Astrocyte (in vitro differentiated cells and primary cell): ENCODE results near the gene NOTCH2. TPM values are rescaled to one million over a fixed set of nuclear protein-coding genes. Genes with fewer than 3 reads are reported as not detected.
"Not testable (repeated sequence)": the region's sequence is repeated elsewhere in the genome, so short reads cannot be mapped to it uniquely, and the experiment has no call there.

ENCODE experiments used
- DNase-seq: peaks from one replicate; pipeline ENCODE4 v3.0.0-alpha.2; 2010; ENCODE audit warnings: low read depth
- FAIRE-seq: peaks from 2 replicates; lab custom pipeline; 2011; peaks lifted over from hg19 to GRCh38; lab: Jason Lieb, UNC
- H2AFZ ChIP-seq: 2 replicates; pipeline ENCODE4 v1.6.0; 2012; ENCODE audit warnings: low read depth, low read length, inconsistent platforms
- H3K27ac ChIP-seq: 2 replicates; pipeline ENCODE4 v1.5.1; 2011; ENCODE audit warnings: low read depth, low read length, inconsistent platforms
- H3K27me3 ChIP-seq: 2 replicates; pipeline ENCODE4 v1.6.0; 2011; ENCODE audit warnings: low read length, inconsistent platforms; ENCODE audit not compliant: insufficient read depth
- H3K36me3 ChIP-seq: 2 replicates; pipeline ENCODE4 v1.5.1; 2011; ENCODE audit warnings: low read length, inconsistent platforms; ENCODE audit not compliant: insufficient read depth
- H3K4me1 ChIP-seq: 2 replicates; pipeline ENCODE4 v1.5.1; 2011; ENCODE audit warnings: low read length, inconsistent platforms; ENCODE audit not compliant: insufficient read depth
- H3K4me2 ChIP-seq: 2 replicates; pipeline ENCODE4 v1.6.0; 2012; ENCODE audit warnings: low read length, inconsistent platforms
- H3K4me3 ChIP-seq: 2 replicates; pipeline ENCODE4 v1.5.1; 2011; ENCODE audit warnings: low read depth, mild to moderate bottlenecking, low read length, inconsistent platforms; ENCODE audit not compliant: insufficient read depth
- H3K79me2 ChIP-seq: 2 replicates; pipeline ENCODE4 v1.6.0; 2012; ENCODE audit warnings: mild to moderate bottlenecking, low read length, inconsistent platforms; ENCODE audit not compliant: insufficient read depth
- H3K9ac ChIP-seq: 2 replicates; pipeline ENCODE4 v1.6.0; 2012; ENCODE audit warnings: mild to moderate bottlenecking, low read length, inconsistent platforms
- H3K9me3 ChIP-seq: 2 replicates; pipeline ENCODE4 v1.5.1; 2012; ENCODE audit warnings: low read depth, mild to moderate bottlenecking, low read length, inconsistent platforms; ENCODE audit not compliant: insufficient read depth
- H4K20me1 ChIP-seq: 2 replicates; pipeline ENCODE4 v1.6.0; 2012; ENCODE audit warnings: low read length, inconsistent platforms; ENCODE audit not compliant: insufficient read depth
- H3K27ac Mint-ChIP-seq: one replicate; pipeline ENCODE4 v1.8.0; 2021; ENCODE audit warnings: mild to moderate bottlenecking, mixed read lengths; ENCODE audit not compliant: unreplicated experiment
- H3K27me3 Mint-ChIP-seq: one replicate; pipeline ENCODE4 v1.8.0; 2021; ENCODE audit warnings: low read depth, mixed read lengths; ENCODE audit not compliant: unreplicated experiment
- H3K36me3 Mint-ChIP-seq: one replicate; pipeline ENCODE4 v1.8.0; 2021; ENCODE audit warnings: low read depth, mixed read lengths; ENCODE audit not compliant: unreplicated experiment
- H3K4me1 Mint-ChIP-seq: one replicate; pipeline ENCODE4 v1.8.0; 2021; ENCODE audit warnings: low read depth, mixed read lengths; ENCODE audit not compliant: unreplicated experiment
- H3K4me3 Mint-ChIP-seq: one replicate; pipeline ENCODE4 v1.8.0; 2021; ENCODE audit warnings: mild to moderate bottlenecking, moderate library complexity, mixed read lengths; ENCODE audit not compliant: unreplicated experiment
- H3K9me3 Mint-ChIP-seq: one replicate; pipeline ENCODE4 v1.8.0; 2021; ENCODE audit warnings: mild to moderate bottlenecking, mixed read lengths; ENCODE audit not compliant: unreplicated experiment
- total RNA-seq: library from RNA; stranded (reverse); gene quantifications from 2 replicates; pipeline ENCODE4 v1.2.1, GENCODE V29; 2021

The NOTCH2 gene
- total RNA-seq, 1 donor from 2014 or later, result 194 TPM

- H2AFZ ChIP-seq, H3K4me2 ChIP-seq, FAIRE-seq, H3K9me3 ChIP-seq, H3K4me1 Mint-ChIP-seq, H3K27me3 ChIP-seq, H4K20me1 ChIP-seq, H3K27ac Mint-ChIP-seq, H3K9me3 Mint-ChIP-seq, H3K27me3 Mint-ChIP-seq, H3K4me3 ChIP-seq, H3K4me3 Mint-ChIP-seq, H3K9ac ChIP-seq, H3K27ac ChIP-seq, H3K79me2 ChIP-seq, DNase-seq, H3K36me3 ChIP-seq, H3K4me1 ChIP-seq, H3K36me3 Mint-ChIP-seq: not testable (repeated sequence)
Observed at GRCh38 chr1:120041771-120042170, 27.7 kb downstream of the NOTCH2 start.

DNA sequence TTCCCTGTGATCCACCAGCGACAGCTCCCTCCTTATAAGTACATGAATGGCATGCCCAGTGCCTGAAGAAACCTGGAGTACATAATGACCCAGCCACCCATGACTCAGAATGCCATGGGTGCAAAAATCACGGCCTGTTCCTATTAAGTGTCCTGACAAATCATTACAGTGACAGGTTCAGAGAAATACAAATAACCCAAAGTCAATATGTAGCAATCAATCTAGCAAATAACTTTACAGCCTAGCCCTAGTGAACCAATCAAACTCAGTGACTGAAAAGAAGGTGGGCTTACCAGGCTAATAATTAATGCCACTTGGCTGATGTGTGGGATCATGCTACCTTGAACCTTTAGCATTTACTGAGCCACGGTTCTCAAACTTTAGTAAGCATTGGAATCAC lies 37.2 kb downstream of the NOTCH2 start:
- not testable (repeated sequence) for H3K9me3 ChIP-seq, H3K4me1 Mint-ChIP-seq, H2AFZ ChIP-seq, H3K36me3 Mint-ChIP-seq, H3K9ac ChIP-seq, H3K36me3 ChIP-seq, H3K4me3 Mint-ChIP-seq, H4K20me1 ChIP-seq, H3K4me3 ChIP-seq, H3K27ac ChIP-seq, DNase-seq, FAIRE-seq, H3K4me2 ChIP-seq, H3K9me3 Mint-ChIP-seq, H3K79me2 ChIP-seq, H3K4me1 ChIP-seq, H3K27me3 ChIP-seq, H3K27ac Mint-ChIP-seq, H3K27me3 Mint-ChIP-seq

GRCh38 chr1:120023791-120024190 lies 45.7 kb downstream of the NOTCH2 start:
- not testable (repeated sequence) for H3K36me3 Mint-ChIP-seq, FAIRE-seq, H3K9me3 ChIP-seq, H3K4me3 Mint-ChIP-seq, H3K4me3 ChIP-seq, H3K36me3 ChIP-seq, H2AFZ ChIP-seq, H3K27me3 ChIP-seq, H3K4me1 Mint-ChIP-seq, H4K20me1 ChIP-seq, H3K4me2 ChIP-seq, DNase-seq, H3K4me1 ChIP-seq, H3K9ac ChIP-seq, H3K27me3 Mint-ChIP-seq, H3K27ac Mint-ChIP-seq, H3K9me3 Mint-ChIP-seq, H3K27ac ChIP-seq, H3K79me2 ChIP-seq

GRCh38 chr1:120014978-120015377 lies 54.5 kb downstream of the NOTCH2 start:
- H3K4me3 ChIP-seq, FAIRE-seq, DNase-seq, H3K4me1 ChIP-seq, H3K4me2 ChIP-seq, H3K79me2 ChIP-seq, H3K27me3 ChIP-seq, H3K4me3 Mint-ChIP-seq, H3K36me3 Mint-ChIP-seq, H3K27ac ChIP-seq, H3K27me3 Mint-ChIP-seq, H3K4me1 Mint-ChIP-seq, H2AFZ ChIP-seq, H3K9me3 Mint-ChIP-seq, H3K9me3 ChIP-seq, H3K36me3 ChIP-seq, H4K20me1 ChIP-seq, H3K9ac ChIP-seq: not testable (repeated sequence)
- peak overlapping the region; percentile 58 for H3K27ac Mint-ChIP-seq

- not testable (repeated sequence) for H3K27me3 Mint-ChIP-seq, H3K4me1 ChIP-seq
Observed at GRCh38 chr1:120008320-120008719, 61.1 kb downstream of the NOTCH2 start.

GRCh38 chr1:120007850-120008249 lies 61.6 kb downstream of the NOTCH2 start:
- not testable (repeated sequence) for H3K4me3 ChIP-seq

More at GRCh38 chr1:120008320-120008719, 61.1 kb downstream of the NOTCH2 start:
- not testable (repeated sequence) for H3K27ac Mint-ChIP-seq, H4K20me1 ChIP-seq, H3K27me3 ChIP-seq, H3K4me3 Mint-ChIP-seq, H3K4me3 ChIP-seq, H3K4me1 Mint-ChIP-seq, H3K36me3 ChIP-seq, H3K9ac ChIP-seq, H3K27ac ChIP-seq, H3K36me3 Mint-ChIP-seq, H3K9me3 ChIP-seq, H3K9me3 Mint-ChIP-seq, DNase-seq, H2AFZ ChIP-seq, FAIRE-seq, H3K4me2 ChIP-seq, H3K79me2 ChIP-seq

More at GRCh38 chr1:120007850-120008249, 61.6 kb downstream of the NOTCH2 start:
- not testable (repeated sequence) for H2AFZ ChIP-seq, H3K9me3 ChIP-seq, H3K27ac Mint-ChIP-seq, H3K27ac ChIP-seq, H3K27me3 Mint-ChIP-seq, H3K36me3 Mint-ChIP-seq, H3K9me3 Mint-ChIP-seq, H3K4me1 Mint-ChIP-seq, H3K79me2 ChIP-seq, H3K36me3 ChIP-seq, H3K4me3 Mint-ChIP-seq, FAIRE-seq, H3K27me3 ChIP-seq, H4K20me1 ChIP-seq, DNase-seq, H3K9ac ChIP-seq, H3K4me1 ChIP-seq, H3K4me2 ChIP-seq
